Mucosa of rectum (tissue), 2 donors: ENCODE results near the gene IFI6.
"Not testable (repeated sequence)": the region's sequence is repeated elsewhere in the genome, so short reads cannot be mapped to it uniquely, and the experiment has no call there.

Experiments
- H3K27ac ChIP-seq, 2 donors: one replicate each; pipeline ENCODE4 v1.7.0; 2013; ENCODE audit warnings: inconsistent platforms in 2 of 2, low read depth in 2 of 2, low read length in 2 of 2
- H3K27me3 ChIP-seq, 2 donors: one replicate each; pipeline ENCODE4 v1.7.0; 2013; ENCODE audit warnings: low read length in 2 of 2; ENCODE audit not compliant: control insufficient read depth in 2 of 2, insufficient read depth in 2 of 2
- H3K36me3 ChIP-seq, 2 donors: one replicate each; pipeline ENCODE4 v1.7.0; 2013; ENCODE audit warnings: low read length in 2 of 2; ENCODE audit not compliant: control insufficient read depth in 2 of 2, insufficient read depth in 2 of 2
- H3K4me1 ChIP-seq, 2 donors: one replicate each; pipeline ENCODE4 v1.7.0; 2013; ENCODE audit warnings: low read length in 2 of 2, mild to moderate bottlenecking in 1 of 2; ENCODE audit not compliant: control insufficient read depth in 2 of 2, insufficient read depth in 2 of 2
- H3K4me3 ChIP-seq, 2 donors: one replicate each; pipeline ENCODE4 v1.7.0; 2013; ENCODE audit warnings: low read length in 2 of 2
- H3K9ac ChIP-seq, 2 donors: one replicate each; pipeline ENCODE4 v1.7.0; 2013; ENCODE audit warnings: low read length in 2 of 2, low read depth in 1 of 2, mild to moderate bottlenecking in 1 of 2
- H3K9me3 ChIP-seq, 2 donors: one replicate each; pipeline ENCODE4 v1.7.0; 2013; ENCODE audit warnings: low read length in 2 of 2; ENCODE audit not compliant: control insufficient read depth in 2 of 2
- donor health status: healthy.
- donor health status: Normal muscosa, but diverticular disease.

Gene IFI6, protein sequence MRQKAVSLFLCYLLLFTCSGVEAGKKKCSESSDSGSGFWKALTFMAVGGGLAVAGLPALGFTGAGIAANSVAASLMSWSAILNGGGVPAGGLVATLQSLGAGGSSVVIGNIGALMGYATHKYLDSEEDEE

DNA sequence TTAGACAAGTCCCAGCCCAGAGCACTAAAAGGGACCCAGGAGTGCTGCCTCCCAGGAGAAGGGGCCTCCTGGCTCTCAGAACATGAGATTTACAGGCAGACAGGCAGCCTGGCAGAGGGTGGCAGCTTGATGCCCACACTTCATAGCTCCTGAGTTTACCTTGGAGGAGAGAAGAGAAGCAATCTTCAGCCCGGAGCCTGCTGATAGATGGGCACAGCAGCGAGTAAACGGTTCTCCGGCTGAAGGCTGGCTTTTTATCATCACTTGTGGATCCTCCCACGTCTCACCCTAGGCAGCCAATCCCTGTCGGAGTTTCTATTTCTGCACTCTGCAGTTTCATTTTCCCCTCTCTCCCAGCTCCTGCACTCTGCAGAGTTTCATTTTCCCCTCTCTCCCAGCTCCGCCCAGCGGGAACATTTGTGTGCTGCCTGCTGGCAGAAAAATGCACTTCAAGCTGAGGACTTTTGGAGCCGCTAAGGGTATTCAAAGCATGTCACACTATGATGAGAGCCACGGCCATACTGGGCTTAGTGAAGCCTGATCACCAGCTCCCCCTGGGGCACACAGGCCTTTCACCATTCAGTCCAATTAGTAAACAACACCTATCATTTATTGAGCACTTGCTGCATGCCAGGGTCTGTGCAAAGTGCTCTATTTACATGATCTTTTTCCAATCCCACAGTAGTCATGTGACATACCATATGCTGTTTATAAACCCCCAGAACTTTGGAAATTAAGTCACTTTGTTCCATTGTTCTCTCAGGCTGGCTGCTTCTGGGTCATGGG lies at the start of gene IFI6:
IFI6 (minus strand) TSS at position 229 of the 786 bp plus-strand sequence. CDS start 2,878 bp downstream, outside the sequence.
- H3K4me1 ChIP-seq: peaks cover 8 to 16% of the 10 kb centered on the region in 2 donors
- H3K4me3 ChIP-seq: peak within 1 kb of the TSS; percentile 61 to 81
- peak within 1 kb of the TSS; percentile 49 to 63 for H3K9ac ChIP-seq
- H3K27me3 ChIP-seq: no peaks in the 10 kb centered on the region
- no peaks in the 10 kb centered on the region for H3K36me3 ChIP-seq
- peak within 1 kb of the TSS; percentile 72 to 80 for H3K27ac ChIP-seq
- no peaks in the 10 kb centered on the region for H3K9me3 ChIP-seq

DNA sequence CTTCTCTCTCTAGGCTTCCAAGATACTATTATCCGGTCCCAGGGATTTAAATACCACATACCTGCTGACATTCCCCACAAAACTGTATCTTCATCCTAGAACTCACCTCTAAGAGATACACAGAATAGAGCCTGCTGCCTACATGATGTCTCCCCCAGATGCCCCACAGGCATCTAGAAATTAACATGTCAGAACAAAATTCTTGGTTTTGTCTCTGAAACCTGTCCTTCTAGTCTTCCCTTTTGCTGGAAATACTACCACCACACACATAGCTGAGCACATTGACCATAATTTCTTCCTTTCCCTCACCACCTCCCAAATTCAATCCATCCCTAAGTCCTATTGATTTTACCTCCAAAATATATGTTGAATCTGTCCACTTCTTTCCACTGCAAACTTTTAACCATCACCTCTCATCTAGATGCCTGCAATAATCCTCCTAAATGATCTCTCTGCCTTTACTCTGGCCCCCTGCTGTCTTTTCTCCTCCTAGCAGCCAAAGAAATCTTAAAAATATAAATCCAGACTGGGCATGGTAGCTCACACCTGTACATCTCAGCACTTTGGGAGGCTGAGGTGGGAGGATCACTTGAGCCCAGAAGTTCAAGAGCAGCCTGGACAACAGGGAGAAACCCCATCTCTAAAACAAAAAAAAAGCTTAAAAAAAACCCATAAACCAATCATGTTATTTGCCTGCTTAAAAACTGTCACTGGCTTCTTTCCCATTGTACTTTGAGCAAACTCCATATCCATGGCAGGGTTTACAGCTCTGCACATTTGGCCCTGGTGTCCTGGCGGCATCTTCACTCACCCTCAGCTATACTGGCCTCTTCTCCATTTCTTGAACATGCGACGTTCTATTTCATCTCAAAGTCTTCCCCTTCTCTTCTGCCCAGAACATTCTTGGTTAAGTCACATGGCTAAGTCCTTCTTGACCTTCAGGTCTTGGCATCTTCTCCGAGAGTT lies 47.6 kb upstream of the IFI6 start:
- no peaks in the 10 kb centered on the region for H3K27me3 ChIP-seq
- no peaks in the 10 kb centered on the region for H3K36me3 ChIP-seq
- H3K4me1 ChIP-seq: no peaks in the 10 kb centered on the region
- H3K27ac ChIP-seq: no peak overlapping the region
- H3K9me3 ChIP-seq: peaks cover 0 to 5% of the 10 kb centered on the region in 2 donors
- no peak overlapping the region for H3K4me3 ChIP-seq
- no peak overlapping the region for H3K9ac ChIP-seq

DNA sequence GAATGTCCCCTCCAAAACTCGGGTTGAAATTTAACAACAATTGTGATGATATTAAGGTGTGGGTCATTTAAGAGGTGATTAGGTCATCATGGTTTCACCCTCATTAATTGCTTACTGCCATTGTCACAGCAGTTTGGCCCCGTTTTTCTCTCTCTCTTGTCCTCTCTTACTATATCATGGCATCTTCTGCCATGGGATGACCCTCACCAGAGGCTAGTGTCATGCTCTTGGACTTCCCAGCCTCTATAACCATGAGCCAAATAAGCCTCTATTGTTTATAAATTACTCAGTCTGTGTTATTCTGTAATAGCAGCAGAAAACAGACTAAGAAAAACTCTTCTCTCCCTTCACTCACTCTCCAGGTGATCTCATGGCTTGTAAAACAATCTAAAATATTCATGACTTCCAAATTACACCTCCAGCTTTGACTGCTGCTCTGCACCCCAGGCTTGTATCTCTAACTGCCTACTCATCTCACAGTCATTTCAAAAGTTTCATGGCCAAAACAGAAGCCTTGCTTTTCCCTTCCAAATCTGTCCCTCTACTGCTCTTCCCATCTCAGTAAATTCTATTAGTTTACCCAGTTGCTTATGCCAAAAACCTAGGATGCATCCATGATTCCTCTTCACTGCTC lies 44.4 kb upstream of the IFI6 start:
- Histone ChIP-seq H3K9ac (no peak overlapping the region), H3K27ac (no peak overlapping the region), H3K4me3 (no peak overlapping the region), H3K4me1 (no peaks in the 10 kb centered on the region), H3K9me3 (peaks cover 0 to 5% of the 10 kb centered on the region in 2 donors), H3K36me3 (no peaks in the 10 kb centered on the region), H3K27me3 (no peaks in the 10 kb centered on the region)

DNA sequence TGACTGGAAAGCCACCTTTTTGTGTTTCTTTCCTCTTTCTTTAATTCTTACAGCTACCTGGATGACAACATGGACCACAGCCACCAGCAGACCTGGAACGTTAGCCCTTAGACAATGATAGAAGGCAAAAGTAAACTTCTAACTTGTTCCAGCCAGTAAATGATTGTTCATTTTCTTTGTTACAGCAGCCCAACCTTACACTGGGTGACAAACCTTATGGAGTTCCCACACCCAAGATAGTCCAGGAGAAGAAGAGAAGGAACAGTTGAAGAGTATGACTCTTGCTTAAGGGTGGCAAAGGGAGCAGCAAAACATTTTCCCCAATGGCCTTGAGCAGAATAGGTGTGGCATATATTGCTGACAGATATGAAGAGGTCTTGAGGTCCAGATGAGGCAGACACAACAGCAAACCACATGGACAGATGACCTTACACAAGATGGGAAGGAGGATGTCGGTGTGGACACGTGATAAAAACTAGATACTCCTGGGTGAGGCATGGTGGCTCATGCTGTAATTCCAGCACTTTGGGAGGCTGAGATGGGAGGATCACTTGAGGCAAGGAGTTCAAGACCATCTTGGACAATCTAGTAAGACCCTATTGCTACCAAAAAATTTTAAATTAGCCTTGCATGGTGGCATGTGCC lies 42.0 kb upstream of the IFI6 start:
- H3K9me3 ChIP-seq: peaks cover 0 to 5% of the 10 kb centered on the region in 2 donors
- no peaks in the 10 kb centered on the region for H3K4me1 ChIP-seq
- H3K36me3 ChIP-seq: no peaks in the 10 kb centered on the region
- H3K27ac ChIP-seq: no peak overlapping the region
- H3K27me3 ChIP-seq: no peaks in the 10 kb centered on the region
- no peak overlapping the region for H3K4me3 ChIP-seq
- no peak overlapping the region for H3K9ac ChIP-seq

DNA sequence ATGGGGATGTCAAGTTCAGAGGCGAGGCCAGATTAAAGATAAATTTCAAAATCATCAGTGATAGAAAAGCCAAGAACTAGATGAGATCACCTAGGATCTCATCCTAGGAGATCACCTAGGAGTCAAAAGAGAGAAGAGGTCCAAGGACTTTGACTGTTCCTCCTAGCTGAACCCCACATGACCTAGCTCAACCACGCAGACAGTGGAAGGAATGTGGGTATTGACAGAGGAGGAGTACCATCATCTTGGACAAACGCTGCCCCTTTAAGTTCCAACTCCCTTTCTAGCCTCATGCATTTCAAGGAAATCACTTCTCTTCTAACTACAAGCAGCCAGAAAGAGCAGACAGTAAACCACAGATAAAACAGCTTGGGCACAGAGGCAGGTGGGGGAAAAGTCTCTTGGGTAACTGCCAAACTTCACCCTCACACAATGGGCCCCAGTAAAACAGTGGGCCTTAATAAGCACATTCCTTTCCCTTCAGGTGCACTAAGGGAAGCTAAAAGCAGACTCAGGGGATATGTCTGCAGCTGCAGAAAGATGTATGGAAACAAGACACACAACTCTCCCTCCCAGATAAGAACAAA lies 41.2 kb upstream of the IFI6 start:
- H3K9me3 ChIP-seq: peaks cover 0 to 5% of the 10 kb centered on the region in 2 donors
- H3K36me3 ChIP-seq: no peaks in the 10 kb centered on the region
- H3K4me3 ChIP-seq: no peak overlapping the region
- H3K27me3 ChIP-seq: no peaks in the 10 kb centered on the region
- no peaks in the 10 kb centered on the region for H3K4me1 ChIP-seq
- no peak overlapping the region for H3K27ac ChIP-seq
- H3K9ac ChIP-seq: no peak overlapping the region

DNA sequence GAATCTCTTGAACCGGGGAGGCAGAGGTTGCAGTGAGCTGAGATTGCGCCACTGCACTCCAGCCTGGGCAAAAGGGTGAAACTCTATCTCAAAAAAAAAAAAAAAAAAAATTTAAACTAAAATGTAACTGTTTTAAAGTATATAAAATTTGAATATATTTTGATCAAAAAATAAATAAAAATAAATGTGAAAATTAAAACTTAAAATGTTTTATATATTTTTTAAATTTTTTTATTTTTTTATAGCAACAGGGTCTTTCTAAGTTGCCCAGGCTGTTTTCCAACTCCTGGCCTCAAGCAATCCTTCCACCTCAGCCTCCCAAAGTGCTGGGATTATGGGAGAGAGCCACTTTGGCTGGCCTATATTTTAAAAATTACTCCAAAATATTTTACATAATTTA lies 38.6 kb upstream of the IFI6 start:
- Histone ChIP-seq H3K9ac (no peak overlapping the region), H3K9me3 (no peaks in the 10 kb centered on the region), H3K4me3 (no peak overlapping the region), H3K27me3 (no peaks in the 10 kb centered on the region), H3K4me1 (no peaks in the 10 kb centered on the region), H3K36me3 (no peaks in the 10 kb centered on the region), H3K27ac (no peak overlapping the region)

DNA sequence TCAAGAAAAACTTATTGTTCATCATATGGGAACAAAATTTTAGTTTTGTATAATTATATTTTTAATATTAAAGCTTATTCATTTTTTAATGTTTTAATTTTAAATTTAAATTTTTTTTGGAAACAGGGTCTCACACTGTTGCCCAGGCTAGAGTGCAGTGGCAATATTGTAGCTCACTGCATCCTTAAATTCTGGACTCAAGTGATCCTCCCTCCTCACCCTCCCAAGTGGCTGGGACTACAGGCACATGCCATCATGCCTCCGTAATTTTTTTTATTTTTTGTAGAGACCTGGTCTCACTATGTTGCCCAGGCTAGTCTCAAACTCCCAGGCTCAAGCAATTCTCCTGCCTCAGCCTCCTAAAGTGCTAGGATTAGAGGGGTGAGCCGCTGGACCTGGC lies 33.6 kb upstream of the IFI6 start:
- no peak overlapping the region for H3K4me3 ChIP-seq
- no peak overlapping the region for H3K9ac ChIP-seq
- H3K9me3 ChIP-seq: no peaks in the 10 kb centered on the region
- no peaks in the 10 kb centered on the region for H3K36me3 ChIP-seq
- H3K4me1 ChIP-seq: no peaks in the 10 kb centered on the region
- no peak overlapping the region for H3K27ac ChIP-seq
- no peaks in the 10 kb centered on the region for H3K27me3 ChIP-seq

DNA sequence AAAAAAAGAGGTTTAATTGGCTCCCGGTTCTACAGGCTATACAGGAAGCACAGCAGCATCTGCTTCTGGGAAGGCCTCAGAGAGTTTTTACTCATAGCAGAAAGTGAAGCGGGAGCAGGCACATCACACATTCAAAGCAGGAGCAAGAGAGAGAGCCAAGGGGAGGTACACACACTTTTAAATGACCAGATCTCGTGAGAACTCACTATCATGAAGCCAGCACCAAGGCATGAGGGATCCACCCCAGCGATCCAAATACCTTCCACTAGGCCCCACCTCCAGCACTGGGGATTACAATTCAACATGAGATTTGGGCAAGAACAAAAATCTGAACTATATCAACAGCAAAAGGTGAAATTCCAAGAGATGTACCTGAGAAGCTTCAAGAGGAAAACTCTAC lies 33.0 kb upstream of the IFI6 start:
- Histone ChIP-seq H3K9ac (no peak overlapping the region), H3K4me1 (no peaks in the 10 kb centered on the region), H3K4me3 (no peak overlapping the region), H3K27ac (no peak overlapping the region), H3K36me3 (no peaks in the 10 kb centered on the region), H3K27me3 (no peaks in the 10 kb centered on the region), H3K9me3 (no peaks in the 10 kb centered on the region)

DNA sequence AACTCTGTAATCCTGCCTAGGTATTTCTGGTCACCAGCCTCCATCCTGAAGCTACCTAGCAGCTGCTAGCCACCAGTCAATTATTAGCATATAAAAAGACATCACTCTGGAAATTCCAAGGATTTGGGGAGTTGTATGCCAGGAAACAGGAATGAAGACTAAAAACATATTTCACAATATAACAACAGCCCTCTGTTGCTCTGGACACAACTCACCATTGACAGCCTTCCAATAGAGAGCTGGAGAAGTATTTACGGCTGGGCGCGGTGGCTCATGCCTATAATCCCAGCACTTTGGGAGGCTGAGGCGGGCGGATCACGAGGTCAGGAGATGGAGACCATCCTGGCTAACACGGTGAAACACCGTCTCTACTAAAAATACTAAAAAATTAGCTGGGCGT lies 24.8 kb upstream of the IFI6 start:
- not testable (repeated sequence) for H3K27ac ChIP-seq, H3K9ac ChIP-seq, H3K4me1 ChIP-seq, H3K9me3 ChIP-seq, H3K27me3 ChIP-seq, H3K36me3 ChIP-seq, H3K4me3 ChIP-seq
